SKM-1 (cell line): Measurements from ENCODE around the gene CHST9.
"Not testable (repeated sequence)": the region's sequence is repeated elsewhere in the genome, so short reads cannot be mapped to it uniquely, and the experiment has no call there.

Experiments
- DNase-seq: peaks from one replicate; lab custom pipeline; 2025; ENCODE audit not compliant: unreplicated experiment; lab: John Stamatoyannopoulos, UW

CHST9 gene, protein sequence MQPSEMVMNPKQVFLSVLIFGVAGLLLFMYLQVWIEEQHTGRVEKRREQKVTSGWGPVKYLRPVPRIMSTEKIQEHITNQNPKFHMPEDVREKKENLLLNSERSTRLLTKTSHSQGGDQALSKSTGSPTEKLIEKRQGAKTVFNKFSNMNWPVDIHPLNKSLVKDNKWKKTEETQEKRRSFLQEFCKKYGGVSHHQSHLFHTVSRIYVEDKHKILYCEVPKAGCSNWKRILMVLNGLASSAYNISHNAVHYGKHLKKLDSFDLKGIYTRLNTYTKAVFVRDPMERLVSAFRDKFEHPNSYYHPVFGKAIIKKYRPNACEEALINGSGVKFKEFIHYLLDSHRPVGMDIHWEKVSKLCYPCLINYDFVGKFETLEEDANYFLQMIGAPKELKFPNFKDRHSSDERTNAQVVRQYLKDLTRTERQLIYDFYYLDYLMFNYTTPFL

DNA sequence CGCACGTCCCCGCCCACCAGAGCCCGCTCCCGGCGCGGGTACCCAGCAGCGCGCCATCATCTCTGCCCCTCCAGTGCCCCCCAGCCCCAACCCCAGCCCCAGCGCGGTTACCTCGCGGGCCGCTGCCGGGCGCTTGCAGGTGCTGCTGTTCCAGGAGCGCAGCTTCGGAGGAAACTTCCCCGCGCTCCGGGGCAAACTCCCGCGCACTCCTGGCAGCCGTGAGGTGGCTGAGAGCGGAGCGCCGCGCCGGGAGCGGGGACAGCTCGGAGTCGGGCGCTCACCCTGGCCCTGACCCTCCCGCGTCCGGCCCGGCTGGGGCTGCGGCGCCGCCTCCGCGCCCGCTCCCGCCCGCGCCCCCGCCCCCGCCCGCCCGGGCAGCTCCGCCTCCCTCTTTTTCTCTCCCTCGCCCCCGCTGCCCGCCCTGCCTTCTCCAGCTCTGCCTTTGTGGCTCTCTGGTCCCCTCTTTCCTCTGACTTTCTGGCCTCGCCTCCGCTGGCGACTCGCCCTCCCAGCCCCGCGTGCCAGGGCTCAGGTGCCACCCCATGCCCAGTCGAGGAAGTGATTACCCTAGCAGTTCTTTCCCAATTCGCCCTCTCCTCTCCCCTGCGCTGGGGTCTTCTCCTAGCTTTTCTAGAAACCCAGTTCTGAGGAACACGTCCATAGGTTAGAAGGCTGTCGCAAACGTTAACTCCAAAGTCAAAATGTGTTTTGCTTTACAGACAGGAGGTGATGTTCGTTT, at the start of gene CHST9:
TSS of gene CHST9 (minus strand) at position 284 of the 739 bp plus-strand sequence. CDS start 42,499 bp downstream, outside the sequence.
- DNase-seq: no peak

DNA sequence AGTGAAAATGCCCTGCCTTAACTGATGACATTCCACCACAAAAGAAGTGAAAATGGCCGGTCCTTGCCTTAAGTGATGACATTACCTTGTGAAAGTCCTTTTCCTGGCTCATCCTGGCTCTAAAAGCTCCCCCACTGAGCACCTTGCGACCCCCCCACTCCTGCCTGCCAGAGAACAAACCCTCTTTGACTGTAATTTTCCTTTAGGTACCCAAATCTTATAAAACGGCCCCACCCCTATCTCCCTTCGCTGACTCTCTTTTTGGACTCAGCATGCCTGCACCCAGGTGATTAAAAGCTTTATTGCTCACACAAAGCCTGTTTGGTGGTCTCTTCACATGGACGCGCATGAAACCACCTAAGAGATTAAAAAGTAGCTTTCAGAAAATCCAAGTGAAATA, 47.2 kb upstream of the CHST9 start:
- not testable (repeated sequence) for DNase-seq

DNA sequence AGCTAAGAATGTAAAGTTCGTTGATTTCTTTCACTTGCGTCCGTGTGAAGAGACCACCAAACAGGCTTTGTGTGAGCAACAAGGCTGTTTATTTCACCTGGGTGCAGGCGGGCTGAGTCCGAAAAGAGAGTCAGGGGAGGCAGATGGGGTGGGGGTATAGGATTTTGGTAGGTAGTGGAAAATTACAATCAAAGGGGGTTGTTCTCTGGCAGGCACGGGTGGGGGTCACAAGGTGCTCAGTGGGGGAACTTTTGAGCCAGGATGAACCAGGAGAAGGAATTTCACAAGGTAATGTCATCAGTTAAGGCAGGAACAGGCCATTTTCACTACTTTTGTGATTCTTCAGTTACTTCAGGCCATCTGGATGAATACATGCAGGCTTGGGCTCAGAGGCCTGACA, 46.6 kb upstream of the CHST9 start:
- not testable (repeated sequence) for DNase-seq

DNA sequence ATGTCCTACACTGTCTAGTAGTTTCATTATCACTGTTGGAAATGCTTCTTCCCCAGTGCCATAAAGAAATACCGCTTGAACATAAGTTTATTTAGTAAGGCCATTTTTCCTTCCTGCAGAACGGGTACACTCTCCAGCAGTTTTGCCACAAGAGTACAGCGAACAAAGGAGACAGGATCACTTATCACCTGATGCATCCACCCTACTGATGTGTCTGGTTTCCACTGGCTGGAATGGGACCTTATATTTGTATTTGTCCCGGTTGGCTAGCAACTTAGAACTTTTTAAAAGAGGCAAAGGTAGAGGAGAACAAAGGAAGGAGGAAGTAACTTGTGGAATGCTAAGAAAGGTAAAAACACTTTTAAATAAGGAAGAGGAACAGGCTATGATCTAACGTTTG, 46.1 kb upstream of the CHST9 start:
- DNase-seq: not testable (repeated sequence)

DNA sequence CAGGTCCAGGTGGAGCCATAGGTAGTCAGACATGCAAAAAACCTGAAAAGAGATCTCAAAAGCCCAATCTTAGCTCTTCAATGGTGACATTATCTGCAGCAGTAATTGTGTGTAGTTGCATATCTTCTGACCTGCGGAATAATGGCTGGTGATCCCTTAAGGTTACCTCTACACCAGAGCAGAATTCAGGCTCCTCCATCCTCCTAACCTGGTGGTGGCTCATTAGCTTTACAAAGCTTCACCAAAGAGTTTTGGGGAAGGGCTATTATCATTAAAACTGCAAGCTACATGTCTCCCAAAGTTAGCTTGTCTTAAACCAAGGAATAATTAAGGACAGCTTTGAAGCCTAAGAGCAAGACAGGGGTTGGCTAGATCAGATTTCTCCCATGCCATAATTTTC, 42.6 kb upstream of the CHST9 start:
- DNase-seq: no peak

DNA sequence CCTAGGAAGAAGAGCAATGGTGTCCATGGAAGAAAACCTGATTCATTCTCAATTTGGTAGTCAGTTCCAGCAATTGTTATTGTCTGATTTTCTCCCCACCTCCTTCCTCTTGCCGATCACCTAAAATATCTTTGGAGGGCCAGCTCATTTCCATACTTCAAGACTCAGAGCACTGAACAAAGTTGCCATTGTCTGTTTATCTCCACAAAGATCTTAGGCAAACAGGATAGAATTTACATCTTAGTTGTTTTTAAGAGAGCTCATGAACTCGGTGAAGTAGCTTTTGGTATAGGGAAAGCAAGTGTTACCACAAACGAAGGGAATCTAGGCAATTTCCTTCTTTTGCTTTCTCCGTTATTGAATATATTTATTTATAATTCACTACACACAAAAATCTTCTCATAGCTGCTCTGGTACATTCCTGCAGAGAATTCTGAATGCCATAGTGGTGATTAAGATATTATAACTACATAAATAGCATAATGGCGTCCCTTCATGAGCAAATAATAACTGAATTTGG, 41.5 kb upstream of the CHST9 start:
- no peak for DNase-seq

DNA sequence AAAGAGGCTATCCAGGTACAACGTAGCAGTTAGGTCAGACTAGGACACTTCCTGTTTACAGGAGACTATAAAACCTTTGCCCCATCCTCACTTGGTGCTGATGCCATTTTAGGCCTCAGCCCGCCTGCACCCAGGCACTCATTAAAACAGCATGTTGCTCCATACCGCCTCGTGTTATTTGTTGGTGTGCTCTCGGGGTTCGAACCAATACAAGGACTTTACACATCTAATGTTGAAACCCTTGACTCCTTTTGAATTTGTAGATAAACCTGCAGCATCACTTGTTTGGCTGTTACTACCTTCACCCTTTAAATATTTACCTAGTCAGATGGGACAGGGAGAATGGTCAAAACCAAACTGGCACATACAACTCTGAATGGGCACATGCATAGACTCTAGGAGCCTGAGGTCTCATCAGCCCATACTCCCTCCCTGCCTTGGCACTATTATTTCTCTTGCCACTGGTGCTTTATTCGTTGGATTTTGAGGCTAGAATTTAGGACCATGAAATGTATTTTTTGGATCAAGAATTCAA, 40.9 kb upstream of the CHST9 start:
- no peak for DNase-seq

DNA sequence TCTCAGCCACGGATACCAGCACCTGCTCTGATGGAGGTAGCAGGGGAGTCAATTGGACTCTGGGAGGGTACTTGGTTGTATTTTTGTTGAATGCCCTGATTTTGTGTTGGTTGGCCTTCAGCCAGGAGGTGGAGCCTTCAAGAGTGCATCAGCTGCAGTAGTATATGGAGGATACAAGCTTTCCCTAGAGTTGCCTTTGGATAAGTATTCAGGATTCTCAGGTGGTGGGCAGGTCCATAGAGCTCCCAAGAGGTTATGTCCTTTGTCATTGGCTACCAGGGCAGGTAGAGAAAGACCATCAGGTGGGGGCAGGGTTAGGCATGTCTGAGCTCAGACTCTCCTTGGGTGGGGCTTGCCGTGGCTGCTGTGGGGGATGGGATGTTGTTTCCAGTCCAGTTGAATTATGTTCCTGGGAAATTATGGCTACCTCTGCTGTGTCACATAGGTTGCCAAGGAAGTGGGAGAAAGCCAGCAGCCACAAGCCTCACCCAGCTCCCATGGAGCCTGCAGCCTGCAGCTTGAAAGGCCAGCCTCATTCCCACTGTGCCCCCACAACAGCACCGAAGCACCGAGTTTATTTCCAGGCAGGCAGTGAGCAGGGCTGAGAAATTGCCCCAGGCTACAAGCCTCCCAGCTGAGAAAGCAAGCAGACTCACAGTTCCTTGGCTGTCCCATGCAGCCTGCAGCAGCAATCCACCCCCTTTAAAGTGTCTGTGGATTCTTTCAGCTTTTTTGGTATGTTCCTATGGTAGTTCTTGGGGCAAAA, 38.6 kb upstream of the CHST9 start:
- no peak for DNase-seq

DNA sequence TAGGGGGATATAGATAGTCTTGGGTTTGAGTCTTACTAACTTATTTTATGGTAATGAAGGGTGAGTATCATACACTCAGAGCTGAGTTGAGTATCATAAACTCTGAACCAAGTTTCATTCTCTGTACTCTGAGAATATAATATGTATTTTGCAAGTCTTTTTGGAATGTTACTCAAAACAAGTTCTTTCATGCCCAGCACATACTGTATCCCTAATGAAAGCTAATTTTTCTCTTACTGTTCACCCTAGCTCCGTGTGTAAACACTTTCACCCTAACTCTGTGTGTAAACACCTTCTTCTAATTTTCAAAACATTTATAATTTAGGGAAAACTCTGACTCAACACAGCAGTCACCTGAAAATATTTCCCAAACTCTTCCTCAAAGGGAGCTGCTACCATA, 29.7 kb upstream of the CHST9 start:
- no peak for DNase-seq

DNA sequence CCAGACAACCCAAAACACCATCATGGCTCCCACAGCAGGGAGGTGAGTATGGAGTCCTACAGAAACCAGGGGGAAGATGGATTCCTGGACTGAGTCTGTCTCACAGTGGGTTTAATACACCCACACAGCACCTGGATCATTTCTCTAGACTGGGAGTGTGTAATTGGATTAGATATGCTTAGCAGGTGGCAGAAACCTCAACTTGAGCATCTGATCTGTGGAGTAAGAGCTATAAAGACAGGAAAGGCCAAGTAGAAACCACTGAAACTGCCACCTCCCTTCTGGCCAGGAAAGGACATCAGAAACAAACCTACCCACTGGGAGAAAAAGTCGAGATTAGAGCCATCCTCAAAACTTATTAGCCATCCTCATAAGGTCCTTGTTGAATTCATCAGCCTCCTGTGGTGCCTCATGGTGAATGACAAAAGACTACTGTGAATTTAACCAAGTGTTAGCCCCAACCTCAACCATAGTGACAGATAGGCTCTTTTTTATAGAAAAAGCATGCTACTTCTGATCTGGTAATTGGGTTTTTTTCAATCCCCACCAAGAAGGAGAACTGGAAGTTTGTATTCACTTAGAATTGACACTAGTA, 28.1 kb upstream of the CHST9 start:
- no peak for DNase-seq

DNA sequence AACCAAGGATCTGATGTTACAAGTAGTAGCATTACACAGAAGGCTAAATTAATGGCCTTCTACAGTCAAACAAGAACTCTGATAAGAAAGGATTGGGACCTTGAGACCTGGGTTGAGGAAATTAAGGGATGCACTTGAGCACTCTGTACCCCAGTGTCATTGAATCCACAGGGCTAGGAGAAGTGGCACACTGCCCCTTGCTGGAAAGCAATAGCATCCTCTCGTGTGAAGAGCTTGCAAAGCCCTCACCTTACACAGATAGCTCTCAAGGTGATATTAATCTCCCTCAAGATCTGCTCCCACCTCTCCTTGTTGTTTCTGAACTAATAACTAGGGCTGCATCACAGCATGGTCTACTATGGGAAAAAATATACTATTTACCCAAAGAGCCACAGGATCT, 26.5 kb upstream of the CHST9 start:
- DNase-seq: no peak

DNA sequence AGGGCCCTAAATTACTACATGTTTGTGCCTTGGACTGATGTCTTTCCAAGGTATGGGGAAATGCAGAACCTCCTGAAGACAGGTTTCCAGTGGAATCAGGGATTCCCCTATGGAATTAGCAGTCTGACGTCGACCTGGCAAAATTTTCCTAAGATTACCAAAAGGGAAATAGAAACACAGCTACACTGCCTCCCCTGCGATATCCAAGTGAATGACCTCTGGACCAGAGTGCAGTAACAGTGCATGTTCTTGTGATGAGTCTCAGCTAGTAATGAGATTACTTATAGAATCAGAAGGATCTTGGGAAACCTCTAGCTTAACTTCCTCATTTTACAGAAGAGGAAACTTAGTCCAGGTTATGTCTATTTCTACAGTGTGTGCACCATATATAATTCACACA, 21.3 kb upstream of the CHST9 start:
- DNase-seq: peak; percentile 63

DNA sequence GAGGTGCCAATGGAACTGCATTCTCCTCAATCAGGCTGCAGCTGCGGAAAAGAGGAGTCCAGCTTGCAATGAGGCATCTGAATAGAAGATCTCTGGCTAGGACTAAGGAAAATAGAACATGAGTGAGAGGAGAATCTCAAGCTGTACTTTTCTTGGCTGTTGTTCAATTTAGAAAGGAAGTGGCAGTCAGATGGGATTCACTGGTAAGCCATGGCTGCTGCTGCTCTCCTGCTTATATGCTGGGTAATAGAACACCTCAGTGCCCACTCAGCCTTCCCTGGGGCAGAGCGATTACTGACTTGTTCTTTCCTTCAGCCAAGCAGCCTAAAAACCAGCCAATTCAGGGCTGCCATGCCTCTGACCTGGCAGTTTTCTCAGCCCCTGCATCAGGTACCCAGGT, 17.6 kb upstream of the CHST9 start:
- DNase-seq: no peak

DNA sequence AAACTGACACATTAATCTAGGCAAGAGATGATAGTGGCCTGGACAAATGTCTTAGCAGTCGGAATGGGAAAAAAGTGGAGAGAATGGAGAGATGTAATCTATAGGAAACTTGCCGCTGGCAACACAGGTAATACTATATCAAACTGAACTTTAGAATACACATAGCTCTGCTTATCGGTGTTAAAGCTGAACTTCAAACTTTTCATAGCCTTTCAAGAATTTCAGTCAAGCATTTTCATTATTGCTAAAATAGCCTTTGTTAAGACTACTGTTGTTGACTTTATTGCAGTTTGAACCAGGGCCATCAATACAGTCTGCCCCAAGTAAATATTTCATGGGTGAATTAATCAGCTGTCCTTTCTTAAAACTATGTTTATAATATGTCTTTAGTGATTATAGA, 12.9 kb upstream of the CHST9 start:
- no peak for DNase-seq

DNA sequence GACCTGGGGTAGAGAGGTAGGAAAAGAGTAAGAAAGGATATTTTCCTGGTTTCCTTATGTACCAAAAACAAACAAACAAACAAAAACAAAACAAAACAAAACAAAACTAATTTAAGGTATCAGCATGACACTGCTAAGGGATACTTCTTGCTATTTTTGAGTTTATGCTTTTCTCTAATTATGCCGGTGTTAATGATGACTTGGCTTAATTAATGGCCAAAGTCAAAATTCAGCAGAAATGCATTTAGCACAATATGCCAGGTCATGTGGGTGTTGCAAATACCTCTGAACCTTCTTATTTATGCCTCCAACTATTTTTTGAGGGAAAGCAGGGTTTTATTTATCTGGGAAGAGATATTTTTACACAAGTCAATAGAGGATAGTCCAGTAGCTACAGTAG, 3.2 kb upstream of the CHST9 start:
- no peak for DNase-seq

DNA sequence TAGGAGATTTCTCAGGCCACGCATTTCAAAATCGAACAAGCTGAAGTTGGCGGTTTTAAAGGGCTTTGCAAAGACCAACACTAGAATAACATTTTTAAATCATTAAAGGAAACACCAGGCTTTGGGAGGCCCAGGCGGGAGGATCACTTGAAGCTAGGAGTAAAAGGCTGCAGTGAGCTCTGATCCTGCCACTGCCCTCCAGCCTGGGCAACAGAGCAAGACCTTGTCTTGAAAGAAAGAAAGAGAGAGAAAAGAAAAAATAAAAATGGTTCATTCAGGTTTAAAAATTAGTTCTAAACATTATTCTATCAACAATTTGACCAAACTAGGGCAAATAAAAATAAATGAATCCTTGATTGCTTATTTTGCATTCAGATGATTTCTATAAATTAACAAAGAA, 789 bp upstream of the CHST9 start:
- no peak for DNase-seq

DNA sequence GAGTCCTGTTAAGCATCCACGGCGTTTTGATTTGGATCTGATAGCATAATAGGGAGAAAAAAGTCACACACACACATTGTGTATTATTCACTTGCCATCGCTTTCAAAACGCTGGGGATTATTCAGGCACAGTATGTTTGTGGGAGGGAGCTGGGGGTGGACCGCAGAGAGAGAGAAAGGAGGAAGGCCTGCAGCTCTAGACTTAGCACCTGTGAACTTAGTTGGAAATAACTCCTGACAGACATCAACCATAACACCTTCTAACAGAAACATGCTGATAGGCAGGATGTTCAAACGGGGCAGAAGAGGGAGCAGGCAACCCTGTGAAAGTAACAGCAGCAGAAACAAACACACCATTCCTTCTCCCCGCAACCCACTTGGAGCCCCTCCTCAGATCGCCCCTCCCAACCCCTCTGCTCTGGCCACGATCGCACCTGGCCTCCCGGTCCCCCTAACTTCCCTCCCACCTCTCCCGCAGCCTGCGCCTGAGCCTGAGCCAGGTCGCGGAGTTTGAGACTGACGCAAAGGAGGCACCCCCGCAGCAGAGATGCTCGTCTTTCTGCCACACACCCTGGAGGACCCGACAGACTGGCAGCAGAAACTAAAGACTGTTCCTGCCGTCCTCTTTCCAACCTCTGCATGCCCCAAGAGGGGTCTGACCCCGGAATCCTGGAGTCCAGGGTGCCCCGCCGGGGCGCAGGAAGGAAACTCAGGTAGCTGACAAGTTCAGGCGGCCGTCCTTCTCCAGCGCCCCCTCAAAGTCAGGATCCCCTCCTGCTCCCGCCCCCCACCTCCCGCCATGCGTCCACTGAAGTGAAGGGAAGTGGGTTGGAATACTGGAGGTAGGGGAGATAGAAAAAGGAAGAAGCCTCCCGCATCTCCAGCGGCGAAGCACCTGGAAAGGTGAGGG, 738 bp downstream of the CHST9 start:
- DNase-seq: no peak

DNA sequence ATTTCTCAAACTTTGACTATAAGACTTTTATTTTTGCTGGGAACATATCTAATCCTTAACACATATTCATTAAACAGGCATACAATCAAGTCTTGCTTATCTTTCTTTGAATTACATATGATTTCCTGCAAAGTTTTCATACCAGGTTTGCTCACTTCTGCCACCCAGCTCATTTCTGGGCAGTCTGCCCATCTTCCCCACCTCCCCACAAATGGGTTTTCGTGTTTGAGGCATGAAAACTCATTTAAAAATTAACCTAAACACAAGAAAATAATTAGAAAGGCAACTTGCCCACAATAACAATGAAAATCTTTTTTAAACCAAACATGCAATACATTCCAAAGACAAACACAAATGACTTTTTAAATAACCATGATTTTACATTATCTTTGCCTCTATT, 3.4 kb downstream of the CHST9 start:
- no peak for DNase-seq

DNA sequence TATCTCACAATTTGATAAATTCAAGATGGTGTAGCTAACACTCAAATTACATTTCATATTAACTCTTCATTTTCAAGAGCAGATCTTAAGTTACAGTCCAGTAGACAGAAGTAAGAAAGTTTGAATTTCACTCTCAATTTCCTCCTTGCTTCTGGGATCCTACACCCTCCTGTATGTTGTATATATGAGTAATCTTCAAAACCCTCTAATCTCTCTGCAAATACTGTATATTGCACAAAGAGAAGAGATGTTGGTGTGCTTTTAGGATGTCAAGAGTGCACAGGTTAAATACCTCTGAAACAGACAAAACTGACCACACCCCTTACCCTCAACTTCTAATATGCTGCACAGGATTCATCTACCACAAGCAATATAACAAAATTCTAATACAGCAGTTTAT, 6.7 kb downstream of the CHST9 start:
- DNase-seq: no peak

DNA sequence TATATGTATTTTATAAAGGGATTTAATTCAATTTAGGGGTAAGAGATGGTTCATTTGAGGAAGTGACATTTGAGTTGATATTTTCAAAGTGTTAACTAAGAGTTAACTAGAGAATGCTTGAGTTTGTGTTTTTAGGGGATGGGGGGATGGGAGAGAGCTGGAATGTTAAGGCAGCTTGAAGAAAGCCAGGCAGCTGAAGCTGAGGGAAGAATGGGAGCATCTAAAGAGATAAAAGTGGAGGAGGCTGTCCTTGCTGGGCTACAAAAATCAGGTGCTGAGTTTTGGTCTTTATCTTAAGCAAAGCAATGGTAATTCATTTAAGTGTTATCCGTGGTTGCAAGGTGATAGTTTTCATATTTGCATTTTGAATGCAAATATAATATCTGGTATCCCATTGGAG, 9.2 kb downstream of the CHST9 start:
- DNase-seq: no peak
